SH-SY5Y (cell line): Measurements from ENCODE around the gene RCBTB2.

Experiments used
- GATA2 ChIP-seq: IDR thresholded peaks from 2 replicates; pipeline ENCODE4 v1.6.1; 2011; ENCODE audit warnings: mild to moderate bottlenecking, low read depth, low read length
- GATA3 ChIP-seq: IDR thresholded peaks from 2 replicates; pipeline ENCODE4 v1.6.1; 2011; ENCODE audit warnings: low read depth, mild to moderate bottlenecking, low read length, moderate library complexity

GRCh38 chr13:48549658-48550057 is 16.8 kb upstream of the RCBTB2 start:
- TF ChIP-seq GATA2 (no peak), GATA3 (no peak)
